Stimulated activated CD4-positive, alpha-beta T cell treated with anti-CD3 and anti-CD28 coated beads, Interleukin-2, amount 100 ng/mL, for 48 hours (primary cell): Measurements from ENCODE around the gene CD74.

Source experiments
- DNase-seq, 2 donors: peaks; one replicate each; pipeline ENCODE4 v3.0.0-alpha.2; 2020

Gene CD74

DNA sequence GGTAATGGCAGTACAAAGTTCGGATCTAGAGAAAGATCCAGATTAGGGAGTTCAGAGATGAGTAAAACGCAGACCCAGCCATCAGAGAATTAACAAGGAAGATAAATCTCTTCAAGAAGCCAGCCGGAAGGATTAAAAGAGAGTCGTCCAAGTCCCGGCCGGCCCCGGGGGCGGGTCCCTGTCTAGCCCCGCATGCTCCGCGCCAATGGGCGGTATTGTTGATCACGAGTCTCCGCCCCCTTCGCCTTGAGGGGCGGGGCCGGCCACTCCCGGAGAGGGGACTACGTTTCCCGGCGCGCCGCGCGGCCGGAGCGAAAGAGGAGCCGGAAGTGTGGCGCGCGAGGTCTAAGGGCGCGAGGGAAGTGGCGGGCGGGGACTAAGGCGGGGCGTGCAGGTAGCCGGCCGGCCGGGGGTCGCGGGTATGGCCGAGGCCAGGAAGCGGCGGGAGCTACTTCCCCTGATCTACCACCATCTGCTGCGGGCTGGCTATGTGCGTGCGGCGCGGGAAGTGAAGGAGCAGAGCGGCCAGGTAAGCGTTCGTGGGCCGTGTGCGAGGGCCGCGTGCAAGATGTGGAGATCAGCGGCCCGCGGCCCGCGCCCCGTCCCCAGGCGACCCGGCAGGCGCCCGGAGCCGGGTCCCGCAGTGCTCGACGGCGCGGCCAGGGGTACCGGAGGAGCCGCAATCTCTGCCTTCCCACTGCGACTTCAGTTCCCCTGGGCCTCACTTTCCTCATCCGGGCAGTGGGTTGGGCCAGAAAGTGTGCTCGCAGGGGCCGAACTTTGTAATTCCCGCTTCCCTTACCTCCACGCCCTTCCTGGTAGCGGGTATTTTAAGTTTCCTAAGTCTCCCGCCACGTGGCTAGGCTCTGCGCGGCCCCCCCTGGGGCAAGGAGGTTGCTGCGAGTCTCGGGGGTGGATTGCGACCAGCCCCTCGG lies 55.1 kb downstream of the CD74 start, which contains the start of gene TCOF1:
Gene TCOF1 (plus strand): TSS at position 372 of the 935 bp plus-strand sequence. CDS start 50 bp downstream, at position 422.
- DNase-seq, result peak; percentile 98

DNA sequence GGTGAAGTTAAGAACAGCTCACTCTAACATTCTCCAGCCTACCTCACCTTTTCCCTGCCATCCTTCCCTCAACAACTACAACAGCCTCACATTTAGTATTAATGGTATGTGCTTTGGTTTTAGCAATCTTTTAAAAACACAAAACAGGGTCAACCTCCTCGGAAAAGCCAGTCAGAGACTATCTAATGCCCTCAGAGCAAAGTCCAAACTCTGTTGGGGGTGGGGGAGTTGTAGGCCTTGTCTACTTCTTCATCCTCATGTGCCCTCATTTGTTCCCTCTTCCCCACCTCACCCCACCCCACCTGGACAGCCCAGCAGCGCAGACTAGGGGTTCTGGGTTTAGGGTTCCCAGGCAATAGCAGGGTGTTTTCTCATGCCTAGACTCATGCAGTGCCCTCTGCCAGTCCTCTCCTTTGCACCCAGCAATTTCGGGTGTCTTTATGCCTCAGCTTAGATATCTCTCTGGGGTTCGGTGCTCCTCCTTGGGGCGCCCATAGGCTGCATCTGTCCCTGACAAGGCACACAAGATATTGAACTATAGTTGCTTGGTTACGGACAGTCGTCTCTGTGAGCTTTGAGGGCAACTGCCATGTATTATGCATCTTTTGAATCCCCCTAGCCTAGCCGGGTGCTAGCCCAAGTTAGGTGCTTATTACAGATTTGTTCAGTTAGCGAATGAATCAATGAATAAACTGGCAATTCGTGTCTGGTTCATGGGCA lies 56.0 kb downstream of the CD74 start:
- no peak for DNase-seq

DNA sequence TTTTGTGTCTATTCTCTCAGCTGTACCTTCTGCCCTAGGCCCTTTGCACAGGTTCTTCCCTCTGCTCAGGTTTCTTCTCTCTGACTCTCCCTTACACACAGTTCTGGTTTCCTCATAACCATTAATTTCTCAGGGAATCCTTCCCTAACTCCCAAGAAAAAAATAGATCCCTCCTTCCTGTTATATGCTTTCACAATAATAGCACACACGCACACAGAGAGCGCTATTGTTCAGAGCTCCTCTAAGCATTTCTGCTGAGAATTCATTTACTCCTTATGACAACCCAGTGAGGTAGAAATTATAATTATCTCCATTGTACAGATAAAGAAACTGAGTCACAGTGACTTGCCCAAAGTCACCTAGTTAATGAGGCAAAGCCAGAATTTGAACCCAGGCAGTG lies 56.9 kb downstream of the CD74 start:
- DNase-seq, result no peak

DNA sequence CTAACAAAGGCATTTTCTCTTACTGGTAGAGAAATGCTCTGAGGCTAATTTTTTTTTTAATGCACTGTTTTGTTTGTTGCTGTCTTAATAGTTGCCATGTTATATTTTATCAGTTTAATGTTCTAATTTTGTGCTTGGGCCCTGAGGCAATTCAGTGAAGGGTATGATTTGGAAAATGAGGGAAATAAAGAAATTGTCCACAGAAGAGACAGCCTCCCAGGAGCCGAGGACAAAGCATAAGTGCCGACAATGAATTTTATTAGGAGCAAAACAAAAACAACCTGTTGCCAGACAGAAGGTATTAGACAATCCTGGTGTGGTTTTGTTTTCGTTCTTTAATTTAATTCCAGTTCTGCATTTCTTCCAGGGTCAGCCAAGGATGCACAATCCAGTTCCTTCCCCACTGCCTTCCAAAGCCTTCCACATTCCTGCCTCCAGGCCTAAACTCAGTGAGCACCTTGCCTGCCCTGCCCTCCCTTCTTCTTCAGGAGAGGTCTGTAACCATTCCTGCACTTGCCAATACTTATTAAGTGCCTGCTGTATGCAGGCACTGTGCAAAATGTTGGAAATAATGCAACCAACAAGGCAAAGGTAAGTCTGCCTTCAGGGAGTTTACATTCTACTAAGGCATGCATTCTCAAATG lies 59.6 kb downstream of the CD74 start:
- no peak for DNase-seq

DNA sequence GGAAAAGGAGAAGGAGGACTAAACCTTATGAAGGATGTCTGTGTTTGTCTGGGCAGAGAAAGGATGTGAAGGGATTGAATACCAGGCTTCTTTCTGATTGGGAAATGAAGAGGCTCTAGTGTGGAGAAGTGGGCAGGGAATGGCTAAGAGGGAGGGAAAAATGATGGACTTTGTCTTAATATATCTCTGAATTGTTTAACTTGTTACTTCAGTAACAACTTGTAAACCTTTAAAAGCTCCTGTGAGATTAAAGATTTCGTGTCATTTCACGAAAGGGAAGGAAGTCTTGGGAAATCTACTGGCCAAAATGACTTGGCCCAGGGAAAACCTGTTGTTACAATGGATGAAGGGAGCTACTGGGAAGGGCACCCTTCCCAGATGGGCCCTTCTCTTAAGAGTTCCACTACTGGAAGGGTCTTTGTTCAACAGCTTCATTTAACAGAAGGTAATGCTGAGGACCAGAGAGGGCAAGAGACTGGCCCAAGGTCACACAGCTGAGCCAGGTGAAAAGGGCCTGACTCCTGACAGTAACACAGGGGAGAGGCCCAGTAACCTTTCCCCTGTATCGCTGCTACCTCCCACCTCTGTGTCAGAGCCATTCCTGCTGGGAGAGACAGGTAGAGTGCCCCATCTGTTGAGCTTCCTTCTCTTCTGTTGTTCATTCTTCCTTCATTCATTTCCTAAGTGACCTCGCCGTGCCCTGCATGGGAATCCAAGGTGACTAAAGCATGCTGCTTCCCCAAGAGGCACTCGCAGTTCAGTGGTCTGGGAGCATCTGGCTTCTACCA lies 60.3 kb downstream of the CD74 start:
- DNase-seq, result no peak
